ENCODE data around the gene RAB3C. TPM values are rescaled to one million over a fixed set of nuclear protein-coding genes. Genes with fewer than 3 reads are reported as not detected.

RAB3C gene
- total RNA-seq, 1 experiment from 2014 or later, result not detected

DNA sequence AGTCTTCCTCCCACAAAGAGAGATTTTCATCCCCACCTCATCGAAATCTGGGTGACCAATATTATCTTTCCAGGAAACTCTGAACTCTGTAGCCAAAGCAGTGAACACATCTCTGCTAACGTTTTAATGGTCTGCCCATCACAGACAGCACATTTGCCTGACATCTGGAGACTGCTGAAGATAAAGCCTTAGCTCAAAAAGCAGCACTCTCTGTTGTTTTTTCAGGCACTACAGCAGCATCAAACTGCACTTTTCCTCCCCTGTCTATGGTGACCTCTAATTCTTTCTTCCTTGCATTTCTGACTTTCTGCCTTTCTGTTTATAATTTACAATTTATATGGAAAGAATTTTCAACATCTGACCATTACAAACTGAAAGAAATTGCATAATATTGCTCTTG, 66.8 kb downstream of the RAB3C start:
- Histone ChIP-seq H3K4me1 (ENCODE audit: control insufficient read depth, insufficient read depth, low read length) (no peaks in the 10 kb centered on the region), H3K27ac (ENCODE audit: low read length) (no peak overlapping the region), H3K9me3 (ENCODE audit: control insufficient read depth, insufficient read depth, low read depth, low read length) (no peaks in the 10 kb centered on the region), H3K4me3 (ENCODE audit: low read depth in 2 of 2, low read length in 2 of 2) (no peak overlapping the region), H3K36me3 (ENCODE audit: control insufficient read depth, insufficient read depth, low read length) (no peaks in the 10 kb centered on the region), H3K27me3 (ENCODE audit: control insufficient read depth, insufficient read depth, low read length) (peaks cover 2% of the 10 kb centered on the region; the same call in 1 of the 2 replicates)
- in situ Hi-C loops (cut with HindIII; ENCODE audit: low pct_unique_long_range_greater_than_20kb, low sequenced_read_pairs) (no loop called here), intact Hi-C loops (cut with micrococcal nuclease; ENCODE audit: unreplicated experiment) (no loop called here)
- no peak for ATAC-seq
- TF ChIP-seq, protein P1, sequence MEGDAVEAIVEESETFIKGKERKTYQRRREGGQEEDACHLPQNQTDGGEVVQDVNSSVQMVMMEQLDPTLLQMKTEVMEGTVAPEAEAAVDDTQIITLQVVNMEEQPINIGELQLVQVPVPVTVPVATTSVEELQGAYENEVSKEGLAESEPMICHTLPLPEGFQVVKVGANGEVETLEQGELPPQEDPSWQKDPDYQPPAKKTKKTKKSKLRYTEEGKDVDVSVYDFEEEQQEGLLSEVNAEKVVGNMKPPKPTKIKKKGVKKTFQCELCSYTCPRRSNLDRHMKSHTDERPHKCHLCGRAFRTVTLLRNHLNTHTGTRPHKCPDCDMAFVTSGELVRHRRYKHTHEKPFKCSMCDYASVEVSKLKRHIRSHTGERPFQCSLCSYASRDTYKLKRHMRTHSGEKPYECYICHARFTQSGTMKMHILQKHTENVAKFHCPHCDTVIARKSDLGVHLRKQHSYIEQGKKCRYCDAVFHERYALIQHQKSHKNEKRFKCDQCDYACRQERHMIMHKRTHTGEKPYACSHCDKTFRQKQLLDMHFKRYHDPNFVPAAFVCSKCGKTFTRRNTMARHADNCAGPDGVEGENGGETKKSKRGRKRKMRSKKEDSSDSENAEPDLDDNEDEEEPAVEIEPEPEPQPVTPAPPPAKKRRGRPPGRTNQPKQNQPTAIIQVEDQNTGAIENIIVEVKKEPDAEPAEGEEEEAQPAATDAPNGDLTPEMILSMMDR (IDR thresholded peaks at IDR 0.05), result no peak
- no peak for TF ChIP-seq REST (IDR thresholded peaks at IDR 0.05; ENCODE audit: insufficient read depth in 1 of 2, low read depth in 2 of 2, low read length in 1 of 2)
- TF ChIP-seq SIN3A (IDR thresholded peaks at IDR 0.05; ENCODE audit: borderline replicate concordance, insufficient read depth, low read depth, low read length), result no peak
- TF ChIP-seq TCF7L2 (IDR thresholded peaks at IDR 0.05; ENCODE audit: low read depth, low read length), result no peak
- TF ChIP-seq POLR2AphosphoS5 (IDR thresholded peaks at IDR 0.05; ENCODE audit: low read depth, low read length), result no peak
- no peak for DNase-seq (ENCODE audit: low read depth, low spot score)
- ChIA-PET CTCF (no interaction called here), POLR2A (no interaction called here)
- BruUV-seq (replicated peaks), result no TSS peak

DNA sequence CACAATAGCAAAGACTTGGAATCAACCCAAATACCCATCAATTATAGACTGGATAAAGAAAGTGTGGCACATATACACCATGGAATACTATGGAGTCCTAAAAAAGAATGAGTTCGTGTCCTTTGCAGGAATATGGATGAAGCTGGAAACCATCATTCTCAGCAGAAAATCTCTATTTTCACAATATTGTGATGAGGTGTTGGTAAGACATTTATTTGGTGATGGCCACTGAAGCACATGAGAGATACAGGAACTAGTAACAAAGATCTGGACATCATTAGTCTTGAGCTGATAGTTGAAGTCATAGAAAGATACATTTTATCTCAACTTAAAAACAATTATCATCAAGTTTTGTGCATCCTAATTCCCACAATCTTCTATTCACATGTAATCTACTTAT, 70.6 kb downstream of the RAB3C start:
- no peaks in the 10 kb centered on the region for H3K27me3 ChIP-seq (ENCODE audit: control insufficient read depth, insufficient read depth, low read length)
- ChIA-PET CTCF (no interaction called here), POLR2A (no interaction called here)
- TF ChIP-seq TCF7L2 (IDR thresholded peaks at IDR 0.05; ENCODE audit: low read depth, low read length) (no peak), SIN3A (IDR thresholded peaks at IDR 0.05; ENCODE audit: borderline replicate concordance, insufficient read depth, low read depth, low read length) (no peak), POLR2AphosphoS5 (IDR thresholded peaks at IDR 0.05; ENCODE audit: low read depth, low read length) (no peak), REST (IDR thresholded peaks at IDR 0.05; ENCODE audit: insufficient read depth in 1 of 2, low read depth in 2 of 2, low read length in 1 of 2) (no peak)
- TF ChIP-seq, protein P1 (IDR thresholded peaks at IDR 0.05), result no peak
- no peak overlapping the region for H3K27ac ChIP-seq (ENCODE audit: low read length)
- H3K4me3 ChIP-seq (ENCODE audit: low read depth in 2 of 2, low read length in 2 of 2), result no peak overlapping the region
- in situ Hi-C loops (cut with HindIII; ENCODE audit: low pct_unique_long_range_greater_than_20kb, low sequenced_read_pairs), result no loop called here
- H3K9me3 ChIP-seq (ENCODE audit: control insufficient read depth, insufficient read depth, low read depth, low read length), result no peaks in the 10 kb centered on the region
- no peak for ATAC-seq
- no peaks in the 10 kb centered on the region for H3K36me3 ChIP-seq (ENCODE audit: control insufficient read depth, insufficient read depth, low read length)
- BruUV-seq (replicated peaks), result no TSS peak
- intact Hi-C loops (cut with micrococcal nuclease; ENCODE audit: unreplicated experiment), result no loop called here
- DNase-seq (ENCODE audit: low read depth, low spot score), result no peak
- H3K4me1 ChIP-seq (ENCODE audit: control insufficient read depth, insufficient read depth, low read length), result no peaks in the 10 kb centered on the region

All from Panc1 (cell line).